ENCODE data around the gene RGS10.

The RGS10 gene

DNA sequence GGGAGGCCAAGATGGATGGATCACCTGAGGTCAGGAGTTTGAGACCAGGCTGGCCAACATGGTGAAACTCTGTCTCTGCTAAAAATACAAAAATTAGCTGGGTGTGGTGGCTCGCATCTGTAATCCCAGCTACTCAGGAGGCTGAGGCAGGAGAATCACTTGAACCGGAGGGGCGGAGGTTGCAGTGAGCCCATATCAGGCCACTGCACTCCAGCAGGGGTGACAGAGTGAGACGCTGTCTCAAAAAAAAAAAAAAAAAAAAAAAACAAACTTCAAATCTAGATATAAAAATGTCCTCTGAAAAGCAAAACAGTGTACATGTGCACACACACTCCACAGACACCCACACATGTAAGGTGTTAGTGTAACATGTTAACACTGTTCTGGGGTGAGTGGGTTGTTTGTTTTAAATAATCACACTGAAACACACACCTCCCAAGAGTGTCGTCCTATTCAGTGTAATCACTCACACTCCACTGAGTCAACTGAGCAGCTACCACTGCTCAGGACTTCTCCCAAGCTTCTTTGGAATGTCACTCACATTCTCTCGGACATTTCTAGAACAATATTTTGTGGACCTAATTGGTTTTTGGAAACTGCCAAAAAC is 12.8 kb upstream of the RGS10 start:
- no peak for DNase-seq (ENCODE audit: low read depth)
- TF ChIP-seq, protein P1, sequence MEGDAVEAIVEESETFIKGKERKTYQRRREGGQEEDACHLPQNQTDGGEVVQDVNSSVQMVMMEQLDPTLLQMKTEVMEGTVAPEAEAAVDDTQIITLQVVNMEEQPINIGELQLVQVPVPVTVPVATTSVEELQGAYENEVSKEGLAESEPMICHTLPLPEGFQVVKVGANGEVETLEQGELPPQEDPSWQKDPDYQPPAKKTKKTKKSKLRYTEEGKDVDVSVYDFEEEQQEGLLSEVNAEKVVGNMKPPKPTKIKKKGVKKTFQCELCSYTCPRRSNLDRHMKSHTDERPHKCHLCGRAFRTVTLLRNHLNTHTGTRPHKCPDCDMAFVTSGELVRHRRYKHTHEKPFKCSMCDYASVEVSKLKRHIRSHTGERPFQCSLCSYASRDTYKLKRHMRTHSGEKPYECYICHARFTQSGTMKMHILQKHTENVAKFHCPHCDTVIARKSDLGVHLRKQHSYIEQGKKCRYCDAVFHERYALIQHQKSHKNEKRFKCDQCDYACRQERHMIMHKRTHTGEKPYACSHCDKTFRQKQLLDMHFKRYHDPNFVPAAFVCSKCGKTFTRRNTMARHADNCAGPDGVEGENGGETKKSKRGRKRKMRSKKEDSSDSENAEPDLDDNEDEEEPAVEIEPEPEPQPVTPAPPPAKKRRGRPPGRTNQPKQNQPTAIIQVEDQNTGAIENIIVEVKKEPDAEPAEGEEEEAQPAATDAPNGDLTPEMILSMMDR (IDR thresholded peaks at IDR 0.05; ENCODE audit: insufficient read depth, low read depth, low read length, missing control alignments) = no peak
- H3K4me3 ChIP-seq (ENCODE audit: low read depth, low read length) = no peak overlapping the region

DNA sequence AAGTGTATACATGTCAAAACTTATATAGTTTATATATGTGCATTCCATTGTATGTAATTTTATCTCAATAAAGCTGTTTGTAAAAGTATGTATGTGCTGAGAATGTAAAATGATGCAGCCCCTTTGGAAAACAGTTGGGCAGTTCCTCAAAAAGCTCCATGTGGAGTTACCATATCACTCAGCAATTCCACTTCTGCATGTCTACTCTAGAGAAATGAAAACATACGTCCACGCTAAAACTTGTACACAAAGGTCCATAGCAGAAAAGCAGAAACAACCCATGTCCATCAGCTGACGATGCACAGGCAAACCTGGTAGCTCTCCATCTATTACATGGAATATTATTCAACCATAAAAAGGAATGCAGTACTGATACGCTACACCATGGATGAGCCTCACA is 8.3 kb upstream of the RGS10 start:
- TF ChIP-seq, protein P1 (IDR thresholded peaks at IDR 0.05; ENCODE audit: insufficient read depth, low read depth, low read length, missing control alignments) = no peak
- no peak overlapping the region for H3K4me3 ChIP-seq (ENCODE audit: low read depth, low read length)
- no peak for DNase-seq (ENCODE audit: low read depth)

DNA sequence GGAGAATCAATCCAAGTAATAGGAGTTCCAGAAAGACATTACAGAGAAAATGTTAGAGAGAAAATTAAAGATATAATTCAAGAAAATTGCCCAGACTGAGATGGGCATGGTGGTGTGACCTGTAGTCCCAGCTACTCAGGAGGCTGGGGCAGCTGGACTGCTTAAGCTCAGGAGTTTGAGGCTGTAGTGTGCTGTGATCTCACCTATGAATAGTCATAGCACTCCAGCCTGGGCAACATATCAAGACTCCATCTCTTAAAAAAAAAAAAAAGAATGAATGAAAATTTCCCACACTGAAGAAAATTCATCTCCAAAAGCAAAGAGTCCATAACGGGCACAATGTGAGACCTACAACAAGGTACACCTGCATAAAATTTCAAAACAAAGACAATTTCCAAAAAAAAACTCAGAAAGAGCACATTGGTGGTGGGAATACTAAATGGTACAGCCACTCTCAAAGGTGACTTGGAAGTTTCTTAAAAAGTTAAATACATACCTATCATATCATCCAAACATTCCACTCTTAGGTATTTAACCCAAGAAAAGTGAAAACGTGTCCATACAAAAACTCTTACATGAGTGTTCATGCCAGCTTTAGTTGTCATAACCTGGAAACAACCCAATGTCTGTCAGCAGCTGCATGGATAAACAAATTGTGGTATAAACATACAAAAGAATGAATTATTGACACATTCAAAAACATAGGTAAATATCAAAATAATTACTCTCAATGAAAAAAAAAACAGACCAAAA is 6.9 kb upstream of the RGS10 start:
- DNase-seq (ENCODE audit: low read depth) = no peak
- H3K4me3 ChIP-seq (ENCODE audit: low read depth, low read length) = no peak overlapping the region
- TF ChIP-seq, protein P1 (IDR thresholded peaks at IDR 0.05; ENCODE audit: insufficient read depth, low read depth, low read length, missing control alignments) = no peak

DNA sequence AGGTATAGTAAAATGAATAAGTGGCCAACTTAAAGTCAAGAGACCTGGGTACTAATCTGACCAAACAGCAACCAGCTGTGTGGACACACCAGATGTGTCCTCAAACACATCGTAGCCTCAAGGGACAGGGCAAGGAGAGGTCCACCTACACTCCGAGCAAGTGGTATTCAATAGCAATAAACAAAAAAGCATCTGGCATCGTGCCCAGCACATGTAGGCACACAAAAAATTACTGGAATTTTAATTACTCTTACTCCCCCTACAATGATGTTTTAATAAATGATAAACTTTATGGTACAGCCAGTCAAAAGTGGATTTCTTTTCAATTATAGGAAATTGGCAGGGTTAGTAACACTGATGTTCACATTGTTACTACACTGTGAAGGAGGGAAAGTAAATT is 3.5 kb upstream of the RGS10 start:
- no peak for DNase-seq (ENCODE audit: low read depth)
- TF ChIP-seq, protein P1 (IDR thresholded peaks at IDR 0.05; ENCODE audit: insufficient read depth, low read depth, low read length, missing control alignments) = no peak
- no peak overlapping the region for H3K4me3 ChIP-seq (ENCODE audit: low read depth, low read length)

DNA sequence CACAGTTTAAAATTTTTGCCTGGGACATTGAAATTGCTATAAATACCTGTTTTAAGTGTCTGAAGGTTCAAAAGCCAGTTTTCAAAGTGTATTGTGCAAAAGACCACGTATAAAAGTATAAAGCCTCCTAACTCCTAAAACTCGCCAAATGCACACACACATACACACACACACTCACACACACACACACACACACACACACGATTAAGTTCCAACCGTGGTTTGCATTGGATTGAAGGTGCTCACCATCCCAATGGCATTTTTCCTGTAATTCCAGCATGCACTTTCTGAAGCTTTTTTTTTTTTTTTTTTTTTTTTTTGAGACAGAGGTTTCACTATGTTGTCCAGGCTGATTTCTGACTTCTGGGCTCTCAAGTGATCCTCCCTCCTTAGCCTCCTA is 2.8 kb upstream of the RGS10 start:
- TF ChIP-seq, protein P1 (IDR thresholded peaks at IDR 0.05; ENCODE audit: insufficient read depth, low read depth, low read length, missing control alignments) = no peak
- no peak for DNase-seq (ENCODE audit: low read depth)
- no peak overlapping the region for H3K4me3 ChIP-seq (ENCODE audit: low read depth, low read length)

DNA sequence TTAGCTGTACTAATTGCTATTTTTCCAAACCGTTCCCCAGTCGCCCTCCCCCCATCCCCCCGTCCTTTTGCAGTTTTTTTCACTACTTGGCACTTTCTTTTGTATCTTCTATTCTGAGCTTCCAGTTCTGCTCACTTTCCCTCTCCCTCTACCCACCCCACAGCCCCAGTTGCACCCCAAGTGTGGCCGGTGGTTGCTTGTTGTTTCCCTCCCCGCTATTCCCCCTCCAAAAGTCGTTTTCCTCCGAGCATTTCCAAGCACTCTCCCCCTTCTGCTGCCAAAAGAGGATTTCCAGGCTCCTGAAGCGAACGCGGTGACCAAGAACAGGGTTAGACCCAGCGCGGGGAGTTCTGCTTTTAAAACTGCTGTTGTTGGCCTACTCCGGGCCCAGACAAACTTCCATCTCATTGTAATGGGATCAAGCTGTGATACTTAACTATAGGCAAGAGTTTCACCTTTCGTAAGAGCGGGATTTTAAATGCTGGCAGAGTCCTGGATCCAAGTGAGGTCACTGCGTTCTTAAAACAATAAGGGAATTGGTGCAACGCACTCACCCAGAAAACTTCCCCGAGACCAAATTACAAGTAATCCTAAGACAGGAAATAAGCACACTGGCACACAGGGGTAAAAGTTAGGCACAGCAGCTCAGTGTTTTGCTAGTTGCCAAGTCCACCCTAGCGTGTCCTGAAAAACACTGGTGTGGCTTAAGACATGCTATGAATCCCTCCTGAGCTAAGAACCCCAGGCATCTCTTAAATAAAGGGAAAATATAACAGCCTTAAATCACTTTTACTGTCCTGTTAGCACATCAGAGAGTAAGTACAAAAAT is 1.5 kb upstream of the RGS10 start:
- TF ChIP-seq, protein P1 (IDR thresholded peaks at IDR 0.05; ENCODE audit: insufficient read depth, low read depth, low read length, missing control alignments) = no peak
- DNase-seq (ENCODE audit: low read depth) = no peak
- peak overlapping the region; percentile 83; the same call in 1 of the 2 replicates for H3K4me3 ChIP-seq (ENCODE audit: low read depth, low read length)

Data from GM12865 (cell line).